ENCODE data around the gene PCTP.

DNA sequence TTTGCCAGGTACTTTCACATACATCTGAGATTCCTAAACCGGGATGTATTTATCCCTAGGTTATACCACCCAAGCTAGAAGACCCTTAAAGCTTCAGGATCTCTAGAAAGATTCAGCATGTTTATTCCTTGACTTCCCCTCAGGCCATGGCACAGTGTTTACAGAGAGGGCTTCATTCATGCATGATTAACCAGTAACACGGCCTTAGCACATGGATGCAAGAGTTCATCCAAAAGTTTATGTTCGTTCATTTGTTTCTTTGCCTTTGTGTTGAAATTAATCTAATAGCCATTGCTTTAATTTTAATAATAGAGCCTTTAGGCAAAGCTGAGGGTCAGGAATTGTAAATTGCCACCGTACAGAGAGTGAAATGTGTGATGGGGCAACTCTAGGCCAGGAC is 13.8 kb downstream of the PCTP start:
- TF ChIP-seq POLR2A (IDR thresholded peaks at IDR 0.05): no peak
- TF ChIP-seq, protein P1, sequence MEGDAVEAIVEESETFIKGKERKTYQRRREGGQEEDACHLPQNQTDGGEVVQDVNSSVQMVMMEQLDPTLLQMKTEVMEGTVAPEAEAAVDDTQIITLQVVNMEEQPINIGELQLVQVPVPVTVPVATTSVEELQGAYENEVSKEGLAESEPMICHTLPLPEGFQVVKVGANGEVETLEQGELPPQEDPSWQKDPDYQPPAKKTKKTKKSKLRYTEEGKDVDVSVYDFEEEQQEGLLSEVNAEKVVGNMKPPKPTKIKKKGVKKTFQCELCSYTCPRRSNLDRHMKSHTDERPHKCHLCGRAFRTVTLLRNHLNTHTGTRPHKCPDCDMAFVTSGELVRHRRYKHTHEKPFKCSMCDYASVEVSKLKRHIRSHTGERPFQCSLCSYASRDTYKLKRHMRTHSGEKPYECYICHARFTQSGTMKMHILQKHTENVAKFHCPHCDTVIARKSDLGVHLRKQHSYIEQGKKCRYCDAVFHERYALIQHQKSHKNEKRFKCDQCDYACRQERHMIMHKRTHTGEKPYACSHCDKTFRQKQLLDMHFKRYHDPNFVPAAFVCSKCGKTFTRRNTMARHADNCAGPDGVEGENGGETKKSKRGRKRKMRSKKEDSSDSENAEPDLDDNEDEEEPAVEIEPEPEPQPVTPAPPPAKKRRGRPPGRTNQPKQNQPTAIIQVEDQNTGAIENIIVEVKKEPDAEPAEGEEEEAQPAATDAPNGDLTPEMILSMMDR (IDR thresholded peaks at IDR 0.05): no peak

All from testis (tissue), 2 donors.